SK-N-SH treated with all-trans-retinoic acid at 6 μM for 48 hours (cell line): ENCODE results near the gene FOXJ3.

Source experiments
- ATAC-seq: fragments of 200-7000 bp; cut with Tn5 transposase; 3 replicates; pipeline ENCODE4 v1.9.1; 2020; ENCODE audit warnings: mild to moderate bottlenecking, moderate library complexity
- ARNTL ChIP-seq: fragments of 450-650 bp; formaldehyde crosslinking; IDR thresholded peaks from 2 replicates; pipeline ENCODE4 v1.5.0; 2020; ENCODE audit warnings: low read depth, mild to moderate bottlenecking, moderate library complexity, borderline replicate concordance
- CREB5 ChIP-seq: fragments of 250-450 bp; sonication (Bioruptor Pico); IDR thresholded peaks from 2 replicates; pipeline ENCODE4 v1.5.1; 2020; ENCODE audit warnings: low read depth, mild to moderate bottlenecking, moderate library complexity
- CSDC2 ChIP-seq: fragments of 250-450 bp; sonication (Bioruptor Pico); IDR thresholded peaks from 2 replicates; pipeline ENCODE4 v1.5.0; 2020; ENCODE audit warnings: mild to moderate bottlenecking, moderate library complexity
- CSRNP3 ChIP-seq: fragments of 250-450 bp; sonication (Bioruptor Pico); IDR thresholded peaks from 2 replicates; pipeline ENCODE4 v1.5.1; 2021; ENCODE audit warnings: mild to moderate bottlenecking, moderate library complexity
- ESRRG ChIP-seq: fragments of 250-450 bp; sonication (Bioruptor Pico); IDR thresholded peaks from 2 replicates; pipeline ENCODE4 v1.6.1; 2021; ENCODE audit warnings: mild to moderate bottlenecking
- GLIS3 ChIP-seq: fragments of 250-450 bp; sonication (Bioruptor Pico); IDR thresholded peaks from 2 replicates; pipeline ENCODE4 v1.5.0; 2020; ENCODE audit warnings: mild to moderate bottlenecking, moderate library complexity
- ISL1 ChIP-seq: fragments of 250-450 bp; sonication (Bioruptor Pico); IDR thresholded peaks from 2 replicates; pipeline ENCODE4 v2.1.2; 2022; ENCODE audit warnings: mild to moderate bottlenecking, moderate library complexity
- OSR1 ChIP-seq: fragments of 250-450 bp; sonication (Bioruptor Pico); IDR thresholded peaks from 2 replicates; pipeline ENCODE4 v1.8.0; 2022; ENCODE audit warnings: moderate library complexity, mild to moderate bottlenecking, inconsistent platforms
- POU6F1 ChIP-seq: fragments of 250-450 bp; sonication (Bioruptor Pico); IDR thresholded peaks from 2 replicates; pipeline ENCODE4 v1.8.0; 2021; ENCODE audit warnings: low read depth, mild to moderate bottlenecking, moderate library complexity, borderline replicate concordance
- RARB ChIP-seq: fragments of 250-450 bp; sonication (Bioruptor Pico); IDR thresholded peaks from 2 replicates; pipeline ENCODE4 v1.8.0; 2021; ENCODE audit warnings: mild to moderate bottlenecking, moderate library complexity
- SNAI2 ChIP-seq: fragments of 250-450 bp; sonication (Bioruptor Pico); IDR thresholded peaks from 2 replicates; pipeline ENCODE4 v1.5.0; 2020; ENCODE audit warnings: mild to moderate bottlenecking, moderate library complexity
- TOX ChIP-seq: fragments of 250-450 bp; sonication (Bioruptor Pico); IDR thresholded peaks from 2 replicates; pipeline ENCODE4 v1.8.0; 2021; ENCODE audit warnings: mild to moderate bottlenecking, moderate library complexity, borderline replicate concordance
- TSHZ2 ChIP-seq: fragments of 250-450 bp; sonication (Bioruptor Pico); IDR thresholded peaks from 2 replicates; pipeline ENCODE4 v1.5.0; 2020; ENCODE audit warnings: mild to moderate bottlenecking, moderate library complexity
- ZC3H10 ChIP-seq: fragments of 250-450 bp; sonication (Bioruptor Pico); IDR thresholded peaks from 2 replicates; pipeline ENCODE4 v1.5.1; 2021; ENCODE audit warnings: mild to moderate bottlenecking, moderate library complexity
- ZFP3 ChIP-seq: fragments of 250-450 bp; sonication (Bioruptor Pico); IDR thresholded peaks from 2 replicates; pipeline ENCODE4 v1.5.0; 2020; ENCODE audit warnings: mild to moderate bottlenecking, moderate library complexity
- ZFP30 ChIP-seq: fragments of 450-650 bp; formaldehyde crosslinking; IDR thresholded peaks from 2 replicates; pipeline ENCODE4 v1.5.0; 2022; ENCODE audit warnings: mild to moderate bottlenecking, moderate library complexity
- ZNF565 ChIP-seq: fragments of 450-650 bp; formaldehyde crosslinking; conservative IDR thresholded peaks from 2 replicates; pipeline ENCODE4 v1.5.0; 2020; ENCODE audit warnings: low read depth, mild to moderate bottlenecking, moderate library complexity
- ZNF70 ChIP-seq: fragments of 450-650 bp; formaldehyde crosslinking; IDR thresholded peaks from 2 replicates; pipeline ENCODE4 v1.5.0; 2020; ENCODE audit warnings: mild to moderate bottlenecking, moderate library complexity
- ZNF8 ChIP-seq: fragments of 450-650 bp; formaldehyde crosslinking; IDR thresholded peaks from 2 replicates; pipeline ENCODE4 v1.5.0; 2020; ENCODE audit warnings: mild to moderate bottlenecking, moderate library complexity

Gene FOXJ3

GRCh38 chr1:42350086-42350485 is 15.1 kb upstream of the FOXJ3 start (continued):
- TF ChIP-seq ARNTL (CRISPR knock-in tag) (no peak), ISL1 (no peak), SNAI2 (no peak)

- TF ChIP-seq ZC3H10: no peak
- no peak for TF ChIP-seq ZNF70 (CRISPR knock-in tag)
- no peak for TF ChIP-seq TSHZ2 (CRISPR knock-in tag)
- no peak for ATAC-seq
These were observed 13.5 kb upstream of the FOXJ3 start for GRCh38 chr1:42348498-42348897.

- TF ChIP-seq ZNF70 (CRISPR knock-in tag) (no peak), ARNTL (CRISPR knock-in tag) (no peak), ZFP3 (CRISPR knock-in tag) (no peak), OSR1 (CRISPR knock-in tag) (no peak), CREB5 (no peak), ZNF565 (CRISPR knock-in tag) (no peak), TSHZ2 (CRISPR knock-in tag) (no peak), ZFP30 (CRISPR knock-in tag) (no peak), POU6F1 (no peak), ZNF8 (CRISPR knock-in tag) (no peak), ESRRG (CRISPR knock-in tag) (no peak), ZC3H10 (no peak), RARB (CRISPR knock-in tag) (no peak), ISL1 (no peak), SNAI2 (no peak), GLIS3 (no peak), CSRNP3 (CRISPR knock-in tag) (no peak)
- no peak for ATAC-seq
These were observed 8.0 kb upstream of the FOXJ3 start for GRCh38 chr1:42343049-42343448.

- ATAC-seq: no peak
- no peak for TF ChIP-seq ZC3H10
- TF ChIP-seq SNAI2: no peak
- no peak for TF ChIP-seq TOX
- no peak for TF ChIP-seq CSDC2 (CRISPR knock-in tag)
These were observed 5.9 kb upstream of the FOXJ3 start for GRCh38 chr1:42340901-42341300.
